Activated CD4-positive, alpha-beta T cell treated with anti-CD3 and anti-CD28 coated beads, Interleukin-2, amount 50 U/mL, for 4 hours (primary cell): ENCODE data around the gene CFHR2.

Experiments used
- DNase-seq, 2 experiments: peaks; one replicate each; pipeline ENCODE4 v3.0.0-alpha.2; 2020

The CFHR2 gene

GRCh38 chr1:197003132-197003531 lies 59.6 kb downstream of the CFHR2 start:
- no peak for DNase-seq

GRCh38 chr1:197008861-197009260 lies 65.3 kb downstream of the CFHR2 start:
- DNase-seq: no peak
